Transverse colon (tissue), 4 donors: ENCODE data around the gene CNOT6L.

Source experiments
- CTCF ChIP-seq, 5 experiments: fragments of 200-600 bp in 3 of 5; fragments of 450-650 bp in 2 of 5; sonication (generic) in 3 of 5; IDR thresholded peaks; 1 replicate in 2 of 5; 2 replicates in 3 of 5; pipeline ENCODE4 v1.5.1; 2016 to 2017; ENCODE audit warnings: antibody characterized with exemption in 5 of 5, inconsistent platforms in 3 of 5, mild to moderate bottlenecking in 2 of 5, moderate library complexity in 1 of 5
- POLR2A ChIP-seq: fragments of 450-650 bp; IDR thresholded peaks from one replicate; pipeline ENCODE4 v1.6.1; 2016; ENCODE audit warnings: antibody characterized with exemption, mild to moderate bottlenecking, moderate library complexity
- POLR2AphosphoS5 ChIP-seq, 3 donors: sonication (generic); formaldehyde crosslinking; IDR thresholded peaks; one replicate each; pipeline ENCODE4 v1.6.1; 2016; ENCODE audit warnings: antibody characterized with exemption in 3 of 3

GRCh38 chr4:77862478-77863216 lies 43.5 kb upstream of the CNOT6L start, which contains the start of gene MRPL1:
- TF ChIP-seq CTCF (IDR thresholded peaks at IDR 0.05): peak in 1 of 5 experiments; percentile 6
- TF ChIP-seq POLR2A: peak; percentile 75
- TF ChIP-seq POLR2AphosphoS5 (IDR thresholded peaks at IDR 0.05): peak; percentile 64 to 87 (median 85)
